HT-29 (cell line): Measurements from ENCODE around the gene DYNLL1. TPM values are rescaled to one million over a fixed set of nuclear protein-coding genes. Genes with fewer than 3 reads are reported as not detected.
"Not testable (repeated sequence)": the region's sequence is repeated elsewhere in the genome, so short reads cannot be mapped to it uniquely, and the experiment has no call there.

ENCODE experiments used
- DNase-seq: peaks from one replicate; pipeline ENCODE4 v3.0.0-alpha.2; 2015; ENCODE audit warnings: low spot score
- total RNA-seq: library from RNA; depleted of rRNA; stranded (reverse); fragments of >200 nt; shearing (Covaris generic); gene quantifications from 2 replicates; pipeline ENCODE4 v1.2.3, GENCODE V29; 2014

Gene DYNLL1
- total RNA-seq, 1 experiment from 2014 or later: 293 TPM

DNA sequence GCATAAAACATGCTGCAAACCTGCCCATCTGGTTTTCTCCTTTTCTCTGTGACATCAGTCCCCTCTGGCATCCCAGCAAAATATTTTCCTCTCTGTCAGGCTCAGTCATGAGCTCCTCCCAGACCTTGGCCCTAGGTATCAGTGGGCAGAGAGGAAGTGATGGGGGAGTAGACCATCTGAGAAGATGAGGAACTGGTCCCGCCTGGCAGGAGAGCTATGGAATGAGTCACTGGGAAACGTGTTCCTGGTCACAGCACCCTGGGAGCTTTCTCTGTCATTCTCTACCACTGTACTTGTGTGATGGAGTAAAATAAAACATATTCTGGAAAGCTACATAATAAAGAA, 21.3 kb upstream of the DYNLL1 start:
- peak; percentile 90 for DNase-seq

DNA sequence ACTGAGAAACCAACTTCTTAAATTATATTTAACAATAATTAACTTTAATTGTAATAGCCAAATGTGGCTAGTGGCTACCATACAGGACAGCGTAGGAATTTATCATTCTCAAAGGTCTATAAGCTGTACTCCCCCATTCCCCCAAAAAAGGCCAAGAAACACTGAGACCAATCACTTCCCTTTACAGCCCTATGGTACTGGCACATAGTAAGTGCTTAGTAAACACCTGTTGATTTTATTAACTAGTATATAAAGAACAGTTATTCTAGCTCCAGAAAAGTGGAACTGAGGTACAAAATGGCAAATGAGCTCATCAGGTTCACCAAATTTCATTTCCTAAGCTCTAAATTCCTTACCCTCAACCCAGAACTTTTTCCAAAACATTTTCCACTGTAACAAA, 20.3 kb upstream of the DYNLL1 start:
- no peak for DNase-seq

DNA sequence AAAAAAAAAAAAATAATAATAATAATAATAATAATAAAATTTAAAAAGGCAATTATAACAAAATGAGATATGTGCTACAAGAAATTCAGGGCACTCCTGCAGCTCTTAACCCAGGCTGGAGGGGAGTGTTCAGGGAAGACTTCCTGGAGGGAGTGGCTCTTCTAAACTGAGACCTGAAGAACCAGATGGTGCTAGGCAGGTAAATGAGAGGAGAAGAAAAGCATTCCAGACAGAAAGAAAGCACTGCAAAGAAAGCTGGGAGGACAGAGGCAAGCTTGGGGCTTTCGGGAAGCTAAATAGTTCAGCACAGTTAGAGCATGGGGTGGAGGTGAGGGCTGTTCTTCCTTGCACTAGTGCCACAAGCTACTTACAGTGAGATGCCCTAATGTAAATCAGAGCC, 16.5 kb upstream of the DYNLL1 start:
- DNase-seq: no peak

DNA sequence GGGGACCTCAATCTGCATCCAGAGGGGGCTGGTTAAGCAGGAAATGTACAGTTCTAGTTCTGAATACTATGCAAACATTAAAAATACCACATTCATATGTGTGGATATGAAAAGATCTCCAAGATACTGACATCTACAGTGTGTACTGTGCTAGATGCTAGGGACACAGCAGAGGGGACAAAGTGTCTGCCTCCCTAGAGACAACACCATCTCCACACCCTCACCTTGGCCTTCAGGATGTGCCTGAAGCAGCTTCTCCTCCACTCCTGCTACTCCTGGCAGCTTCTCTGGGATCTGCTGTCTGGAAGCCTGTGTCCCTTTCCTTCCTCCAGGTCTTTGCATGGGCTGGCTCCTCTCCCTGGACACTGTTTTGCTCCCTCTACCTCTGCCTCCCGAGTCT, 15.7 kb upstream of the DYNLL1 start:
- DNase-seq: no peak

DNA sequence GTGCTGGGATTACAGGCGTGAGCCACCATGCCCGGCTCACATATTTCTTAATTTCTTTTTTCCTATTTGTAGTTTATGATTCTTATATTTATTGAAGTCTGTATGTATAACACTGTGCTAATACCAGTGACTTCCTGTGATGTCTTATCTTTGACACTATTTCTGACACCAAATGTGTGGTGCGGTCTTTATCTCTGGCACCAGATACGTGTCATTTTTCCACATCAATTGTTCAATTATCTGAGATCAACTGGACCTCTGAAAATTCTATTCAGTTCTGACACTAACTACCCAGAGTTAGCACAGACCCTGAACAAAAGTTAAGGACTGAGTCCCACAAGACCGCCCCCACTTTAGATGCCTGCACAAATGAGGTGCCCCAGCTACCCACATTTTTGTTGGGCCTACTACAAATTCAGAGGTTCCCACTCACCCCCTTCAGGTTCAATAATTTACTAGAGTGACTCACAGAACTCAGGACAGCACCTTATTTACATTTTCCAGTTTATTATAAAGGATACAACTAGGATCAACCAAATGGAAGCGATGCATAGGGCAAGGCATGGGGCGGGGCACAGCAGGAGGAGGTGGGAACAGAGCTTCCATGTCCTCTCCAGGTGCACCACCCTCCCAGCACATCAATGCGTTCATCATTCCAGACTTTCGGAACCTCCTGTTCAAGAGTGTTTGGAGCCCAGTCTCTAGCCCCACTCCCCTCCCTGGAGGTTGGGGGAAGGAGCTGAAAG, 14.7 kb upstream of the DYNLL1 start:
- DNase-seq: no peak

DNA sequence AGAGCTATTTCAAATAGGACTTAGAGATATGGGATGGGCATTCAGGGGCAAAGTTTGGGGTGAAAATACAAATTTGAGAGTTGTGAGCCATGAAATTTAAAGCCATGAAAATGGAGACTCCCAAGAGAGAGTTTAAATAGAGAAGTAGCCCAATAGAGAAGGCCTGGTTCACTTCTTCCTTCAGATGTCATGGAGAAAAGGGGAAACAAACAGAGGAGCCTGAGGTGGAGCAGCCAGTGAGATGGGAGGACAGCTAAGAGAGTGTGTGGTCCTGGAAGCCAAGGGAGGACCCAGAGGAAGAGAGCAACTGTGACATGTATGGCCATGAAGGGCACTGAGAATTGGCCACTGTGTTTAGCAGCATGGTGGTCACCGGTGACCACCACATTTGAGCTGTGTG, 12.3 kb upstream of the DYNLL1 start:
- DNase-seq: no peak

DNA sequence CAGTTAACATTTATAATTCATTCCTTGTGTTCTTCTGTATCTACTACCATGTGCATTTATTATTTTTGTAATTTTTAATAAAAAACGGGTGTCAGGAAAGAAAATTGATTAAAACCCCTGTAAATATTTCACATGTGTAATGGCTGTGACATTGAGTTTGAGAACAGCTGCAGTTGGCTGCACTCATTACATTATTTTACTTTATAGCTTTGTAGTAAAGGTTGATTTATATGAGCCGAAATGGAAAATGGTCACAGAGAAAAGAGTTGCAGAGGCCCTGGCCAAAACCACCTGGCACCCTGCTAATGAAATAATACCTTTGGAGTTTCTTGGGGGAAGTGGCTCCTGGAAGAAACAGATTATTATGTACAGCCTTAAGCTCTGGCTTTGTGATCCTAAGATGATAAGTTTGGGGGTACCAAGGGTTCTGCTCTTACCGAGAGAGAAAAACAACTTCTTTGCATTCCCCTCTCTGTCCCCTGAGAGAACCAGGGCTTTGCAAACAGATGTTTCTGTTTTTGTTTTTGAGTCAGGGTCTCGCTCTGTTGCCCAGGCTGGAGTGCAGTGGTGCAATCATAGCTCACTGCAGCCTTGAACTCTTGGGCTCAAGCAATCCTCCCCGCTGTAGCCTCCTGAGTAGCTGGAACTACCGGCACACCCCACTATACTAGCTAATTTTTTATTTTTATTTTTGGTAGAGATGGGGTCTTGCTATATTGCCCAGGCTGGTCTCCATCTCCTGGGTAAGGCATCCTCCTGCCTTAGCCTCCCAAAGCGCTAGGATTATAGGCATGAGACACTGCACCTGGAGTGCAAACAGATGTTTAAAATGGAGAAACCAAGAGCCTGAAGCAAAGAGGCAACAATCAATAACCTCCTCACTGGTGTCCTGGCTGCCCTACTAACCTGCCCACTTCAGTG, 9.7 kb upstream of the DYNLL1 start:
- DNase-seq: no peak

DNA sequence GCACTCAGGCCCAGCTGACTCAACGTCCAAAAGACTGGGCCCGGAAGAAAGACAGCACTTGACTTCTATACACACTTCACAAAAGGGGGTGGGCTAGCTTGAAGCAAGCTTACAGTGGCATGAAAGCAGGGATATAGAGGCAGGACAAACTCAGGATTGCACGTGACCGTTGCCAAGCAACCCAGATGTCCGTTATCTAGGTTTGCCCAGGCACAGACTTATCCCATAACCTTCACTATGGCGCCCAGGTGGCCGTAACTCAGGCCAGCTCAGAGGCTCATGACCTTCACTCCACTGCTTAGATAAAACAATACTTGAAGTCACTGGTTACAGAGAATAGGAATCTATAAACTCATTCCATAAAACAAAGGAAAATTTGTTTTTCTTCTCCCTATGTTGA, 8.4 kb upstream of the DYNLL1 start:
- not testable (repeated sequence) for DNase-seq

DNA sequence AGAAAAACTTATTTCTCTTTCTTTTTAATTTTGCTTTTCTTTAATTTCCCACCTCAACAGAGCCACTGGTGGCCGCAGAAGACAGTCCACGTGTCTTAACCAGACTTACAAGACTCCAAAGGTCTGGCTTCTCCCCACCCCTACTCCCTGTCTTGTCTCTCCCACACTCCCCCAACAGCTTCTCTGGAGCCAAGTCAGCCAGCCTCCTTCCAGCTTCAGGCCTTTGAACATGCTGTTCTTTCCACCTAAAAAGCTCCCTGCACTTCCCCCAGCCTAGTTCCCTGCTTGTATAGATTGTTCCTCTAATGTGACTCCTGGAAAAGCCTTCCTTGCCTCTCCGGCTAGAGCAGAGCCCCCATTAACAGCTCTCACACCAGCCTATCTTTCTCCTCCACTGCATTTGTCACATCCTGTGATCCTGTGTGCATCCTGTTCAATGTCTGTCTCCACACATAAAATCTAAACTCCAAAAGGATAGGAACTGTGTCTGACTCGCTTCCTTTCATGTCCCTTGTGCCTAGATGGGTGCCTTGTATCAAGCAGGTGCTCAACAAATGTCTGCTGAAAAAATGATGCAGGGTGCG, 7.8 kb upstream of the DYNLL1 start:
- no peak for DNase-seq

DNA sequence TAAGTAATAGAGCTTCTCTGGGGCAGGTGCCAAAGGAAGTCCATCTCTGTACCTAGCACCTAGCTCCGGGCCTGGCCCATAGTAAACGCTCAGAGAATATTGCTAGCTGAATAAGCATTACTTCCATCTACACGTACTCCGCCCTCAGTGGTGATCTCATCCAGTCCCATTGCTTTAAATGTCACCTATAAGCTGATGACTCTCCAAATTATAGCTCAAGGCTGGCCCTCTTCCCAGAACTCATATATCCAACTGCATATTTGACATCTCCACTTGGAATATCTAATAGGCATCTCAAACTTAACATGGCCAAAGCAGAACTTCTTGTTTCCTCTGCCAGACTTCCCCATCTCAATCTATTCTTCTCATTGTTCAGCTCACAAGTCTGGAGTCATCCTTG, 6.9 kb upstream of the DYNLL1 start:
- no peak for DNase-seq

DNA sequence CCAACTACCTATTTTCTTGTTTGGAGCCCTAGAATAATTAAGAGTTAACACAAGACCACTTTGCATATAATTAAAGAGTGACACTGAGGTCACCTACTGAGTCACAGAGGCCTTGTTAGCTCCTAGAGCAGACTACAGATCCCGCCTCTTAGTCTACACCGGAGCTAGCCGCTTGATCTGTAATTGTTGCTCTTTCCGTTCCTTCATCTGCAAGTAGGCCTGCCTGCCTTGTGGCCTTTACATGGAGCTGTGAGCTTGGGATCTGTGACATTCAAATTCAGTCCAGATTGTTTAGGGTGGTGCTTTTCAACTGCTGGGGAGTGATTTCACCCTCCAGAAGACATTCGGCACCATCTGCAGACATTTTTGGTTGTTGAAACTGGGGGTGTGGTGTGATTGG, 5.6 kb upstream of the DYNLL1 start:
- no peak for DNase-seq

DNA sequence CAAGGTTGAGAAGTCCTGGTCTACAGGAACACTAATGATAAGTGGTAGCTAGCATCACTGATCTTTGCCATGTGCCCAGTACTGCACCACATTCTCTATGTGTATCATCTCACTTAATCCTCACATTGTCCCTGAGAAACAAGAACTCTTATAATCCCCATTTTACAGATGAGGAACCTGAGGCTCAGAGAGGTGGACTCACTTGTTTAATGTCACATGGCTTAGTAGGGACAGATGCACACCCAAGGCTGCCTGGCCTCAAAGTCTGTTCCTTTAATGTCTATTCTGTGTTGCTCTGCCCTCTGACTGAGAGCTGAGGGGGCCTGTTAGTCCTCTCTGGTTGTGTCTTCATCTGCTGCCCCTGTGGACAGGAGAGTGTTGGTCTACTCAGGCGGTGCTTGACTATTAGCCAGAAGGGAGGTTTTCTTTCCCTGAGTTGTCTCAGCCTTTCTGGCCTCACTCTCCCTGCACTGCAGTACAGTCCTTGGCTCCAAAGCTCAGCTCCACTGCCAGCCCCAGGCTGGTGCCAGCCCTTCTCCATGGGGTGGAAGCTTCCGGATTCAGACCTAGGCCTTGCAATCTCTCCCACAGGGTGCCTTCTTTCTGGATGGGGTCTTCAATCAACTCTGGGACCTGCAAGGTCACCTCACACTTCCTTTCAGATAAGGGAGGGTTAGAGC, 4.9 kb upstream of the DYNLL1 start:
- DNase-seq: no peak

DNA sequence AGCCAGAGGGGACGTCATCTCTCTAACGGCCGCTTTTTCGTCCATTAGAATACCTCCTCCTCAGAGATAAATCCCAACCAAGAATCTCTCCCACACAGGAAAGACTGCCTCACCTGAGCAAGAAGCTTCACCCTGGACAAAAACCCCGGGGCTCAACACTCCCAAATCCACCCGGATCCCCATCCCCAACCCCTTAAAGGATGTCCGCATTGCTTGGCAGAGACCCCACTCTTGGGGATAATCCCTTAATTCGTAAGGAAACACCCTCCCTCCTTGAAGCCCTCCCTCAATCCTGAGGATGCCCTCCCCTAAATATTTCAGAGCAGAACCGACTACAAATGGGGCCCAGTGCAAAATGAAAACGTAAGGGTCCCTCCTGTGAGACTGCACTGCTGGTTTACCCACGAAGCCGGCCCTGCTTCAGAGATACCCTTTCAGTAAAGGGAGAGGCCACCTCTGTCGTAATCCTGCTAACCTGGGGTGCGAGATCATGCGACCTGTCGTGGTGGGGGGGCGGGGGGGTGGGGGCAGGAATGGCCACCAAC, 655 bp upstream of the DYNLL1 start:
- no peak for DNase-seq

DNA sequence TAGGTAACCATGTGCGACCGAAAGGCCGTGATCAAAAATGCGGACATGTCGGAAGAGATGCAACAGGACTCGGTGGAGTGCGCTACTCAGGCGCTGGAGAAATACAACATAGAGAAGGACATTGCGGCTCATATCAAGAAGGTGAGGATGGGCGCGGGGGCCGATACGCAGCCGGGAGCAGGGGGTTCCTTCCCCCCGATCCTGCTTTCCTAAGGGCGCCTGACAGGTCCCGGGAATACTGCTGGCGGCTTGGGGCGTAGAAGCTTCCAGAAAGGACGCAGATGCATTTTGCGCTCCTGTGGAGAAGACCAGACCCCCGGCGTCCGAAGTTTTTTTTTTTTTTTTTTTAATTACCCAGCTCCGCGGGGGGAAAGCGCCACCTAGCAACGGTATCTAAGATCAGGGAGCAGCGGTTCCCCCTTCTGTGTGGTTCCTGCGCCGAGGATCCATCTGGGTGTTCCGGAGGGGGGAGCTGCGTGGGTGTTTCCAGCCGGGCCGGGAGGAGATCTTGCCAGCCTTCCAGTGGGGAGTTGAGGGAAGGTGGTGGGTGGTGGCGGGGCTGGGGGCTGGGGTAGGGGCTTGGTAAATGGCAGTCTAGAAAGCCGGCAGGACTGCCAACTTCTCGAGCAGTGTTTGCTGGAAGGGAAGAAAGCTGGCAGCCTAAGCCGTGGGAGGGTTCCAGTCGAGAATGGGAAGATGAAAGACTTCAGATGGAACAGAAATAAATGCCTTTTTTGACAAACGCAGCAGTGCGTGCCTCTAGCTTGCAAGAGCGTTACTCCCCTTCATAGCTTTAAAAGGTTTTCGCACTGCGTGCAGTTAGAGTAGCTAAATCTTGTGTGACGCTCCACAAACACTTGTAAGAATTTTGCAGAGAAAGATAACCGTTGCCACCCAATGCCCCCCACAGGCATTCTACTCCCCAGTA, 764 bp downstream of the DYNLL1 start:
- peak; percentile 37 for DNase-seq

DNA sequence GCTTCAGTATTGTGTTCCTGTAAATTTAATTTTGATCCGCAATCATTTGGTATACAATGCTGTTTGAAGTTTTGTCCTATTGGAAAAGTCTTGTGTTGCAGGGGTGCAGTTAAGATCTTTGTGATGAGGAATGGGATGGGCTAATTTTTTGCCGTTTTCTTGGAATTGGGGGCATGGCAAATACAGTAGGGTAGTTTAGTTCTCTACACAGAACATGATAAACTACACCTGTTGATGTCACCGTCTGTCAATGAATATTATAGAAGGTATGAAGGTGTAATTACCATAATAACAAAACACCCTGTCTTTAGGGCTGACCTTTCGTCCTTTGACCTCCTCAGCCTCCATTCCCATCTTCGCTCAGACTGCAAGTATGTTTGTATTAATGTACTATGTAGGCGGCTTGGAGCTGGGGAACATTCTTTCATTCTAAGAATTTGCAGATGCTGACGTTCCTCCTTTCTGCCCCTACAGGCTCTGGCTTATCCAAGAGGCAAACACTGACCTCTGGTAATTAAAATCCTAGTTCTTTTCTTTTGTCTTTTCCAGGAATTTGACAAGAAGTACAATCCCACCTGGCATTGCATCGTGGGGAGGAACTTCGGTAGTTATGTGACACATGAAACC, 1.7 kb downstream of the DYNLL1 start:
- no peak for DNase-seq

DNA sequence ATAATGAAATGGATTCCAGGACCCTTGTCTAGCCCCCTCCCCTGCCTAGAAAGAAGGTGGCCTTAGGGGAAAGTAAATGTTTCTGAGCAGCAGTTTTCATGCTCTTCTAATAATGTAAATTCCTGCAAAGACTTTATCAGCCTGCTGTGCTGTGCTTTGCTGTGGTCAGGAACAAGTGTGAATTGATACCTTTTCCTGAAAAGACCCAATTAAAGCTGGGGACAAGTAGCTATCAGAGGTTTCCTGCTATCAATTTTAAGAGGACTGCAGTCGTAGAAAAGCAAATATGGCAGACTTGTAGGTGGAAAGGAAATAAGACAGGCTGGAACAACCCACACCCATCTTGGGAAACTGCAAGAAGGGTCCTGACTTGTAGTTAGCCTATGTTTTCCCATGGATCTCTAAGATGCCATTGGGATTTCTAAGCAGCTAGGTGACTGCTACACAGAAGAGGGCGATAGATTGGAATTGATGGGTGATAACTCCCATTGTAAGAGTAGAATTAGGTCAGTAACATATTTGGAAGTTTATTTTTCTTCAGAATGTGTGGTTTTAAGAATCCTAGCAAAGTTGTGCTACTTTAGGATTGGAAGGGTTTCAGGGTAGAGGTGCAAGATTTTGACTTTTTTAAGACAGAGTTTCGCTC, 3.1 kb downstream of the DYNLL1 start:
- no peak for DNase-seq

DNA sequence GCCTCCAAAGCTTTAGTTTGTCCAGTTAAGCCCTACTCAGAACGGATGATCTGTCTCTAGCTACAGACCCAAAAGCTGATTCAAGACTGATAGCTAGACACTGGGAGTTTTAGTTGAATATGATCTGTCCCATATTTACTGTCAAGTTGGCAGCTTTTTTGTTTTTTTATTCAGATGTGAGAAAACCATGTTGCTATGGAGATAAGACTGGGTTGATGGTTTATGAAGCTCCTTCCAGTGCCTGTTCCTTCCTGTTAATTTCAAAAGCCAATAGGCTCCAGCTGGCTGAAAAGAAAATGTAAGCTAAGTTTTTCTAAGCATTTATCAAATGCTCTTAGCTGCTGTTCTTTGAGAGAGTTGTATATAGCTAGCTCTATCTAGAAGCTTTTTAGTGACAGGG, 4.7 kb downstream of the DYNLL1 start:
- DNase-seq: no peak

DNA sequence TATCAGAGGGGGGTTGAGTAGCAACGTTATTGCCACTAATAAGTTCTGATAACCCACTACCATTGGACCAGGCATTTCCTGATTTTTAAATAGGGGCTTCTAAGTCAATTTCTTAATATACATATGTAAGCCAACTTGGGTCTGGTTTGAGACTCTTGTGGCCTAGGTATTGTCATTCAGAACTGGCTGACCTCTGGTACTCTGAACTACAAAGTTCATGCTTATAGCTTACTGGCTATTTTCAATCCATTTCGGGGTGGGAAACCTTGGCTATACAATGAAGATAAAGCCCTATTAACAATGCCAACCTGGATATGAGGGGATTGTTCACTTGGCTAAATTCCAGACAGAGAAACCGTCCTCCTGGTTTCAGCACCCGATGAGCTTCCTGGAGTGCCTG, 8.7 kb downstream of the DYNLL1 start:
- no peak for DNase-seq

DNA sequence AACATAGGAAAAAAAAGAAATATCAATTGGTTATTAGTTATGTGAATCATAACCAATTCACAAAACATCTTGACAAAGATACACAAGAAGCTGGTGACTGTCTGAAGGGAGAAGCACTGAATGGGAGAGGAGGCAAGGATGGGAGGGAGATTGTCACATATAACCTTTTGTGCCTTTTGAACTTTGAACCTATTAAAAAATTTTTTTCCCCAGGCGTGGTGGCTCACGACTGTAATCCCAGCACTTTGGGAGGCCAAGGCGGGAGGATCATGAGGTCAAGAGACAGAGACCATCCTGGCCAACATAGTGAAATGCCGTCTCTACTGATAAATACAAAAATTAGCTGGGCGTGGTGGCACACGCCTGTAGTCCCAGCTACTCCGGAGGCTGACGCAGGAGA, 12.6 kb downstream of the DYNLL1 start:
- no peak for DNase-seq

DNA sequence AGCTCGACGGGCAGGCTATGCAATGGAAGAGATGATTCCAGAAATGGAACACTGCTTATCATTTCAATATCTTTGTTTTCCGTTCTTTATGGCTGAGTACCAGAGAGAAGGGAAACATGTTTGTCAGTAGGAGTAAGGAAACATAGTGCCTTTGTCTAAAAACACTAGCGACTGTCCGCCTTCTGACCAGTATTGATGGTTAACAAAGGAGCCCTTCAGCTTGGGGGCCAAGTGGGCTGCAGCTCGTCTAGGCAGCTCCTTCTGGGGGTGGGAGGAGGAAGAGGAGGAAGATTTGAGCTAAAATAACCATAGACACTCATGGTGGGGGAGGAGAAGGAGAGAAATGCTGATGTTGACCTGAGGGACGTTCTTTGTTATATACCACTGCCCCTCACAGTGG, 18.1 kb downstream of the DYNLL1 start:
- DNase-seq: no peak
